Measurements from ENCODE around the gene PNMT. TPM values are rescaled to one million over a fixed set of nuclear protein-coding genes. Genes with fewer than 3 reads are reported as not detected.
A peak's percentile ranks its signal among the peaks of the same experiment; 100 is the strongest.

The PNMT gene
- total and polyA plus RNA-seq, 2 of the 8 experiments (the other 6 are each of a cell fraction or from before 2014, with no cell fraction given), result 5.6 to 10.9 TPM

DNA sequence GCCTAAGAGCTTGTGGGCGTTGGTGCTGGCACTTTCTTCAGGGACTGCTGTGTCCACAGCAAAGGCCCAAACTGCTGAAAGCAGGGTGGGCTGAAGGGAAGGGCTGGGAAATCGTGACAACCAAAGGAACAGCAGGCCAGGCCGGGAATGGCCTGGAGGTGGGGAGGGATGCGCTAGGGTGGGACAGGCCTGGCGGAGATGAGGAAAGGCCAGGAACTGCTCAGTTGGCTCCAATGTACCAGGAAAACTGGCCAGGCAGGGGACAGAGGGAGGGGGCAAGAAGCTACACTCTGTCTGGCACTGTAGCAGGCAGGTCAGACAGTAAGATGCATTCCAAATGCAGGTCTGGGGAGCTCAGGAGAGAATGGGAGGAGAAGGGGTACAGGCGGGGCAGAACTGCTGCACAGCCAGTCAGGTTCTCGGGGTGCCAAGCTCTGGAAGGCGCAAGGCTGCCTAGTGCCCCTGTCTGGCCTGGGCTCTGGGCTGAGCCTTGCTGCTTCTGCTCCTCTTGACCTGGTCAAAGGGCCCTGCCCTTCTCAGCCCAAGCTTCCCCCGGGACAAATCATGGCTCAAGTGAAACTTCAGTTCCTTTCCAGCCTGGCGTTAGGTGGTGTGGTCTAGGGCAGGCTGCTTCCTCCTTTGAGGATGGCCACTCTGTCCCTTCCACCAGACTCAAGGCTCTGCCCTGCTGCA, 7.3 kb downstream of the PNMT start:
- peaks cover 0 to 15% (median 8%) of the 10 kb centered on the region in 4 experiments; a peak in 6 of 7 replicates for H3K4me1 ChIP-seq (replicated peaks in 1 of 4; ENCODE audit: control insufficient read depth in 3 of 4, insufficient read depth in 4 of 4, low read length in 3 of 4)

More for the DNA sequence above, 7.3 kb downstream of the PNMT start:
- Histone ChIP-seq H2BK5ac (ENCODE audit: low read depth, low read length) (peak overlapping the region; percentile 78; the same call in 1 of the 2 replicates), H2AK5ac (ENCODE audit: low read depth, low read length) (peak overlapping the region; percentile 72; the same call in 1 of the 2 replicates), H3K23ac (ENCODE audit: insufficient read length) (no peak overlapping the region), H3K36me3 (ENCODE audit: control insufficient read depth in 2 of 4, insufficient read depth in 4 of 4, low read length in 3 of 4) (peaks cover 0 to 3% (median under 1%) of the 10 kb centered on the region in 4 experiments; a peak in 3 of 8 replicates), H3K27ac (ENCODE audit: low read depth, low read length) (no peak overlapping the region; the same call in 1 of the 2 replicates), H3K27me3 (replicated peaks in 1 of 4; ENCODE audit: control insufficient read depth in 3 of 4, extremely low read depth in 1 of 4, insufficient read depth in 3 of 4, low read length in 3 of 4) (peaks cover 0 to 5% (median 0%) of the 10 kb centered on the region in 4 experiments; a peak in 1 of 7 replicates), H3K79me1 (ENCODE audit: low read depth, low read length) (no peaks in the 10 kb centered on the region), H2AFZ (ENCODE audit: low read length) (no peak overlapping the region), H3K14ac (ENCODE audit: insufficient read length) (no peak overlapping the region), H4K5ac (ENCODE audit: insufficient read length, low read depth, low read length) (no peak overlapping the region), H3K56ac (replicated peaks; ENCODE audit: insufficient read length, low read depth, low read length) (no peak overlapping the region), H2BK12ac (ENCODE audit: low read depth, low read length) (peak overlapping the region; percentile 60; the same call in 1 of the 2 replicates), H3K79me2 (ENCODE audit: control insufficient read depth in 1 of 2, insufficient read depth in 2 of 2, low read length in 2 of 2) (no peaks in the 10 kb centered on the region), H3K4me2 (ENCODE audit: insufficient read depth in 1 of 2, low read depth in 2 of 2, low read length in 2 of 2) (no peak overlapping the region), H3K9me3 (ENCODE audit: insufficient read depth in 2 of 2, low read depth in 1 of 2, low read length in 1 of 2) (no peaks in the 10 kb centered on the region), H3K4ac (replicated peaks; ENCODE audit: insufficient read length, low read depth, low read length) (no peak overlapping the region), H4K8ac (ENCODE audit: extremely low read depth, insufficient read depth, low read length) (peak overlapping the region; percentile 41; the same call in 1 of the 2 replicates), H4K91ac (replicated peaks; ENCODE audit: insufficient read length, low read length) (no peak overlapping the region), H2BK20ac (ENCODE audit: low read length) (0 out of 2 replicates have a peak overlapping the region, but pooled peaks have one; percentile 72), H3K18ac (ENCODE audit: extremely low read depth, low read length) (peak overlapping the region; percentile 48; the same call in 1 of the 2 replicates), H4K20me1 (replicated peaks in 1 of 2; ENCODE audit: control insufficient read depth in 1 of 2, insufficient read depth in 2 of 2, low read length in 2 of 2) (no peaks in the 10 kb centered on the region), H3K4me3 (ENCODE audit: extremely low read depth in 1 of 4, insufficient read depth in 2 of 4, low read depth in 3 of 4, low read length in 4 of 4) (no peak overlapping the region), H2BK15ac (ENCODE audit: low read length) (0 out of 2 replicates have a peak overlapping the region, but pooled peaks have one; percentile 61), H3K23me2 (ENCODE audit: low read depth, low read length) (no peaks in the 10 kb centered on the region), H3K9ac (replicated peaks in 1 of 4; ENCODE audit: extremely low read depth in 1 of 4, low read depth in 3 of 4, low read length in 3 of 4) (no peak overlapping the region), H2BK120ac (replicated peaks; ENCODE audit: low read depth, low read length) (no peak overlapping the region)
- TF ChIP-seq, protein P1, sequence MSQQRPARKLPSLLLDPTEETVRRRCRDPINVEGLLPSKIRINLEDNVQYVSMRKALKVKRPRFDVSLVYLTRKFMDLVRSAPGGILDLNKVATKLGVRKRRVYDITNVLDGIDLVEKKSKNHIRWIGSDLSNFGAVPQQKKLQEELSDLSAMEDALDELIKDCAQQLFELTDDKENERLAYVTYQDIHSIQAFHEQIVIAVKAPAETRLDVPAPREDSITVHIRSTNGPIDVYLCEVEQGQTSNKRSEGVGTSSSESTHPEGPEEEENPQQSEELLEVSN (IDR thresholded peaks at IDR 0.05), result no peak
- TF ChIP-seq POLR2A (IDR thresholded peaks at IDR 0.05; ENCODE audit: control extremely low read depth in 1 of 2, low read depth in 2 of 2, low read length in 2 of 2) (no peak), EZH2 (IDR thresholded peaks at IDR 0.05; ENCODE audit: low read depth, low read length, severe bottlenecking) (no peak), BCL11A (IDR thresholded peaks at IDR 0.05; ENCODE audit: low read depth in 2 of 2, low read length in 2 of 2) (no peak)
- TF ChIP-seq, protein P2, sequence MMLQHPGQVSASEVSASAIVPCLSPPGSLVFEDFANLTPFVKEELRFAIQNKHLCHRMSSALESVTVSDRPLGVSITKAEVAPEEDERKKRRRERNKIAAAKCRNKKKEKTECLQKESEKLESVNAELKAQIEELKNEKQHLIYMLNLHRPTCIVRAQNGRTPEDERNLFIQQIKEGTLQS (IDR thresholded peaks at IDR 0.05; ENCODE audit: insufficient read depth, low read depth, low read length), result no peak
- POLR2A ChIA-PET (ENCODE audit: partially characterized antibody), result interaction anchor here (0.7 to 38.1 kb wide), 6 partner anchors 0 to 72 kb away, joined by 3 to 708 read pairs (median 4); partner anchors contain the start of genes ERBB2, NEUROD2, PGAP3 and PNMT
- WGBS, 2 experiments (ENCODE audit: extremely low coverage in 1 of 2, insufficient coverage in 1 of 2, insufficient read length in 1 of 2, insufficient replicate concordance in 2 of 2, low coverage in 1 of 2, low lambda C conversion rate in 2 of 2, missing lambda C conversion rate in 1 of 2), result 86% methylated on average over 9 of the region's 10 CpGs; no CpG with 5 or more reads in 1 of the 2 experiments
- FAIRE-seq, result no peak
- DNase-seq (ENCODE audit: low read depth in 1 of 2, low spot score in 2 of 2), result no peak
- CTCF ChIA-PET (ENCODE audit: partially characterized antibody), result interaction anchor here (0.6 to 52.4 kb wide), 12 partner anchors 6 to 116 kb away, joined by 3 to 1885 read pairs (median 4); partner anchors contain the start of genes PNMT, PPP1R1B, STARD3 and TCAP
